TTC549 (cell line): ENCODE results near the gene RAP1GDS1.
"Not testable (repeated sequence)": the region's sequence is repeated elsewhere in the genome, so short reads cannot be mapped to it uniquely, and the experiment has no call there.

ENCODE experiments used
- FAIRE-seq: peaks from 2 replicates; lab custom pipeline; 2012; peaks lifted over from hg19 to GRCh38; lab: Jason Lieb, UNC

RAP1GDS1 gene

GRCh38 chr4:98352940-98353339 is 91.8 kb downstream of the RAP1GDS1 start:
- no peak for FAIRE-seq

DNA sequence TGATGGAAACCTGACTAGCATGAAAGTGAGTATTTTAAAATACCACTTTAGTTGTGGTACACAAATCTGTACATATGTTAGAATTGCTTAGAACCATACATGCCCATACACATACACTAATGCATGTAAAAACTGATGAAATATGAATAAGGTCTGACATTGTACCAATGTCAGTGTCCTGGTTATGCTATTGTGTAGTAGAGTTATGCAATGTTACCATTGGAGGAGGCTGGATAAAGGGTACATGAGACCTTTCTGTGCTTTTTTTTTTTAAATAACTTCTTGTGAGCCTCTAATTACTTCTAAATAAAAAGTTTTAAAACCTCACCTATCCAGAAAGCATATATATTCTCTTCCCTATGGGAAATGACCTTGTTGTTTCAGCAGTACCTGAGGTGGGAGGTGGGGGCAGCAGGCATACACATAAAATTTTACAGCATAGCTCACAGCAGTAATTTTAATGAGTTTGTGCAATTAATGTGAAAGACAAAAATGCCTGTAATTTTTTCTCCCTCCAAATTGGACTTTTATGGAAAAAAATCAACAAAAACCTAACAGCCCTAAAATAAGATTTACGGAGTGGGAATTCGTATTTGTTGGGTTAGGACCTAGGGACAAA is 97.6 kb downstream of the RAP1GDS1 start:
- no peak for FAIRE-seq

GRCh38 chr4:98359646-98360045 is 98.5 kb downstream of the RAP1GDS1 start:
- FAIRE-seq, result no peak

DNA sequence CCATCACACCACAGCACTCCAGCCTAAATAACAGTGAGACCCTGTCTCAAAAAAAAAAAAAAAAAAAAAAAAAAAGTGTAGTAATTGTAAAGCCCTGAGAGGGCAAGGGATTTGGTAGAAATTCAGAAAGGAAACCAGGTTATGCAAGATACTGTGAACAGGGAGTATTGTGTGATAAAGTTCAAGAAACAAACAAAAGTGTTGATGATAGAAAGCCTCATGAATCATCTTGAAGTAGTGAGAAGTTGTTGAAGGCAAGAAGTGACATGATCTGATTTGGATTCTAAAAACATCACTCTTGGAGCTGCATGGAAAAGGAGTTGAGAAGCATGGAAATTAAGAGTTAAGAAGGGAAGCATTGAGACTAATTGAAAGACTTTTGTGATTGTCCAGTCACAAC is 102.2 kb downstream of the RAP1GDS1 start:
- FAIRE-seq, result no peak

DNA sequence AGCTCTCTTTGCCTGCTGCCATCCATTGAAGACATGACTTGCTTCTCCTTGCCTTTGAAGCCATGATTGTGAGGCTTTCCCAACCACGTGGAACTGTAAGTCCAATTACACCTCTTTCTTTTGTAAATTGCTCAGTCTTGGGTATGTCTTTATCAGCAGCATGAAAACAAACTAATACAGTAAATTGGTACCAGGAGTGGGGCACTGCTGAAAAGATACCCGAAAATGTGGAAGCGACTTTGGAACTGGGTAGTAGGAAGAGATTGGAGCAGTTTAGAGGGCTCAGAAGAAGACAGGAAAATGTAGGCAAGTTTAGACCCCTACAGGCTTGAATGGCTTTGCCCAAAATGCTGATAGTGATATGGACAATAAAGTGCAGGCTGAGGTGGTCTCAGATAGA is 105.1 kb downstream of the RAP1GDS1 start:
- not testable (repeated sequence) for FAIRE-seq

DNA sequence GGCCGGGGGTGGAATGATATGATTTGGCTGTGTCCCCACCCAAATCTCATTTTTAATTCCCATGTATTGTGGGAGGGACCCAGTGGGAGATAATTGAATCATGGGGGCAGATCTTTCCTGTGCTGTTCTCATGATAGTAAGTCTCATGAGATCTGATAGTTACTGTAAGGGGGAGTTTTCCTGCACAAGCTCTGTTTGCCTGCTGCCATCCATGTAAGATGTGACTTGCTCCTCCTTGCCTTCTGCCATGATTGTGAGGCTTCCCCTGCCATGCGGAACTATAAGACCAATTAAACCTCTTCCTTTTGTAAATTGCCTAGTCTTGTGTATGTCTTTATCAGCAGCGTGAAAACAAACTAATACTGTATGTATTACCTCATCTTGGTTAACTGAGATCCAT is 106.8 kb downstream of the RAP1GDS1 start:
- not testable (repeated sequence) for FAIRE-seq

- FAIRE-seq, result no peak
Observed at GRCh38 chr4:98369322-98369721, 108.1 kb downstream of the RAP1GDS1 start.

GRCh38 chr4:98374643-98375042 is 113.5 kb downstream of the RAP1GDS1 start:
- no peak for FAIRE-seq

DNA sequence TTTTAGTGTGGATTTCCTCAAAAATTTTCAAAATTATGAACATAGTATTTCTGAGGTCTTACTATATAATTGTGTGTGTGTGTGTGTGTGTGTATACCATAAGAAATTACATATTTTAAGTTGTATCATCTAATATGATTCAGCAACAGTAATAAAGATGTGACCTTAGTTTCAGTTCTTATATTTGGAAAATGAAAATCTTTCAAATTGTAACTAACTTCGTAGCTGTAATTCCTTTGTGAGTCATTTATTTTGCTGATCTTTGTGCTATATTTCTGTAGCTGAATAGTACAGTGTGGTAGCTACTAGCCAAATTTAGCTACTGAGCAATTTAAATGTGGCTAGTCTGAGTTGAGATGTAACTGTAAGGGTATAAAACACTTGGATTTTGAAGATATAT is 116.4 kb downstream of the RAP1GDS1 start:
- no peak for FAIRE-seq

DNA sequence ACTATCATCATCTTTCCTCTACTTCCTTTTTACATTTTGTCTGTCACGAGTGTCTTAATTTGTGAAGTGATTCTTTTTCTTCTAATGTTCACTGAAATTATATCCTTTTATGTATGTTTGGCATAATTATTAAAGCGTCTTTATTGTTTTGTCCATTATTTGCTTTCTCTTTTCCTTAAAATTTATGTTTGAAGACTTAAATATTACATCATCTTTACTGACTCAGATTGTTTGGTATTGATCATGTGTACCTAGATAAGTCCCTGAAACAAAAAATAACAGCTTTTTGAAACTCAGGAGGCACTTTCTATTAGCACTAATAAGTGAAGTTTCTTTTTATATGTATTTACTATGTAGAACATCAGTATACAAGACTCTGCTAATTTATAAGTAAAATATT is 120.1 kb downstream of the RAP1GDS1 start:
- FAIRE-seq, result no peak

DNA sequence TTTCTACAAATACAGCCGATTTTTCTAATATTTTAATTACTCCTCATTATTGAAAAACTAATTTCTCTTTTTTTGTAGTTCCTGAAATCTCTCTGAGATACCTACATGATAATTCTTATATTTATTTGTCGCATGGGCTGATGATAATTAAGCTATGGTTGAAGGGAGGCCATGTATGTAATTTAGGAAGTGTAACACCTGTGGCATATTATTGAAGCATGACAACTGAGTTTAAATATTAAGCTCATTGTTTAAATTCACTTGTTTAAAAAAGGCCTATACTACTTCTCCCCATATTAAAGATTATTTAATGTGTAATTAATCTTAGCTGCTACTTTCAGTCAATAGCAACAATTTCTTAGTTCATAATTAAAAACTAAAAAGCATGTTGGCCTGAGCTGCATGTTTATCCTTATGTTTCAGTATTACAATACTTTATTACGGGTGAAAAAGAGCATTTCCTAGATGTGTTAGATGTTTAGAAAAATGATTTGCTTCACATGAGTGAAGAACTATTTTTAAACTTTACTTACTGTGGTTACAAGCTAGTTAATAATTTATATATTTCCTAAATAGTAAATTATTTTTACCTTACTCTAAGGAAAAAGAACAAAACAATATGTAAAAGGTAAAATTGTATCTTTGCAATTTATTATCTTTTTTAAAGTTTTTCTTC is 122.4 kb downstream of the RAP1GDS1 start:
- no peak for FAIRE-seq

DNA sequence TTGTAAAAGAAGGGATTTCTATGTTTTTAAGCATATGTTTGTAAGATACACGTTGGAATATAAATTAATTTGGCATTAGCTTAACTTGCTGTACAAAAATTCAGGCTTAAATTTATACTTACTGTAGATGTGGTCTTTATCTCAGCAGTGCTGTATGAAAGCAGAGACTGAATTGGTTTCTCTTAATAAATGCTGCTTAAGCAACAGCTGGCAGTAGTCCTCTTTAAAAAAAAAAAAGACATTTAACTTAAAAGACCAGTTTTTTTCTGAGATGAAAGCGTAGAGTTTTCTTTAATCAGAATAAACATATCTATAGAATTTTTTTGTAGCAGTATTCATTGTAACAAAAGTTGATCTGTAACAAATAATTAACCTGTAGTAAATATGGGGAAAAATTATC is 124.6 kb downstream of the RAP1GDS1 start:
- FAIRE-seq, result no peak

- no peak for FAIRE-seq
Observed at GRCh38 chr4:98387345-98388026, 126.3 kb downstream of the RAP1GDS1 start.

DNA sequence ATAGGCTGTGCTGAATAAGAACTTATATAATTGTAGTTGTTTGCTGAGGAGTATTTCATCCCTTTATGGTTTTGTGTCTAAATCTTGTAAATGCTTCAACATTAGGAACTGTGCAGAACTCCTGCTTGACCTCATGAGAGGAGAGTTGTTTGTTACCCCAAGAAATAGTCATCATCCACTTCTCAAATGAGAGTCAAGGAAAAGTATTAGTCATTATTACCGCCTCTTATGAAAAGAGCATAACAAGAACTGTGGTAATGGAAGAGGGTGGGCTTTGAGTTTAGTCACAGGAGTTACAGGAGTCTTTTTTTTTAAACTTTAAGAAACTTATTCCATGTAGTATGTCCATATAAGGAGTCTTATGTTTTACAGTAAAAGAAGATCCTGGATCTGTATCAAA is 132.9 kb downstream of the RAP1GDS1 start:
- FAIRE-seq, result no peak

- no peak for FAIRE-seq
Observed at GRCh38 chr4:98399915-98400314, 138.7 kb downstream of the RAP1GDS1 start.

DNA sequence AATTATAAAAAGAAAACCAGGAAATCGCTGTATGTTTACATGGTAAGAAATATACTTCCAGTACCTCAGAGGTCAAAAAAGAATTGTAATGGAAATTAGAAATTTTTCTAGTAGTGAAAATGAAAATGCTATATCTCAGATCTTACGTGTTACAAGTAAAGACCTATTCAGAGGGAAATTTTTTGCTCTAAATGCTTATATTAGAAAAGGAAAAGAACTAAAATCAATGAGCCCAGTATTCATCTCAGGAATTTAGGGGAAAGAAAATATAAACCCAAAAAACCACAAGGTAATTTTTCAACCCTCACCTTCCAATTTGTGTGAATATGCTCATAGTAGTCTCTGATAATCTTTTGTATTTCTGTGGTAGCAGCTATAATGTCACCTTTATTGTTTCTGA is 145.6 kb downstream of the RAP1GDS1 start:
- FAIRE-seq, result no peak

- no peak for FAIRE-seq
Observed at GRCh38 chr4:98411731-98412130, 150.5 kb downstream of the RAP1GDS1 start.

- FAIRE-seq, result no peak
Observed at GRCh38 chr4:98416844-98417243, 155.7 kb downstream of the RAP1GDS1 start.

DNA sequence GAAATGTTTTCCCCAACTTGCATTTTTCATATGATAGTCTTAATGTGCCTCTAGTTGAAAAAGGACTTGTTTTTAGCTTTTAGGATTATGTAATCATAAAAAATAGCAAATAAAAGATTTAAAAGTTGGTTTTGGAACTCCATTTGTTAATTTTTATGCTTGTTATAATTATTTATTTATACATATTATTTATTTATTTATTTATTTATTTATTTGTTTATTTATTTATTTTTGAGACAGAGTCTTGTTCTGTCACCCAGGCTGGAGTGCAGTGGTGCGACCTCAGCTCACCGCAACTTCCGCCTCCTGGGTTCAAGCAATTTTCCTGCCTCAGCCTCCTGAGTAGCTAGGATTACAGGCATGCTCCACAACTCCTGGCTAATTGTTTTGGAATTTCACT is 159.0 kb downstream of the RAP1GDS1 start:
- not testable (repeated sequence) for FAIRE-seq

DNA sequence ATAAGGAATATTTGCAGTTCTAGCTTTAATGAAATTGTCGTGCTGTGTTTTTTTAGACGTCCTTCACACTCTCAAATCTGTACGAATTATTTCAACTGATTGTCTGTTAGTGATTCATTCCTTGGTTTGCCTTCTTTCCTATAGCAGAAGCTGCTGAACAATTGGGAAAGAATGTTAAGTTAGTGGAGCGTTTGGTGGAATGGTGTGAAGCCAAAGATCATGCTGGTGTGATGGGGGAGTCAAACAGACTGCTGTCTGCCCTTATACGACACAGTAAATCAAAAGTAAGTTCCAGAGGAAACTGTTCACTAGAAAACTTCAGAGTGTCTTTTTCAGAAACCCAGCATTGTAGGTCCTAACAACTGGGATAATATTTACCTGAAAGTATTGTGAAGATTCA is 159.9 kb downstream of the RAP1GDS1 start:
- no peak for FAIRE-seq

DNA sequence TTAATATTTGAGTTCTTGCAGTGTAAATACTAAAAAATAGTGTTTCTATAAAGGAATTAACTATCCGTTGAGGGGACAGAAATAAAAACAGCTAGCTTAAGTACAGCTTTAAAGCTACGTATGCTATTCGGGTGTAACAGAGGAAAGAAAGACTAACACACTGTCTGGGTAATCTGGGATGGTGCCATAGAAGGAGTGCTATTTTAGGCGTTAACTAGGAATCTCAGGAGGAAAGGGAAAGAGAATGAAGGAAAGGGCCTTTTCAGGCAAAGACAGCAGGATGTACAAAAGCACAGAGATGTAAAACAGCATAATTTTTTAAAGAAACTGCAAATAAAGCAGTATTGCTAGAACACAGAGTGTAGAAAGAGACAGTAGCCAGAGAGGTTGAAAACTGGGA is 161.8 kb downstream of the RAP1GDS1 start:
- FAIRE-seq, result no peak

DNA sequence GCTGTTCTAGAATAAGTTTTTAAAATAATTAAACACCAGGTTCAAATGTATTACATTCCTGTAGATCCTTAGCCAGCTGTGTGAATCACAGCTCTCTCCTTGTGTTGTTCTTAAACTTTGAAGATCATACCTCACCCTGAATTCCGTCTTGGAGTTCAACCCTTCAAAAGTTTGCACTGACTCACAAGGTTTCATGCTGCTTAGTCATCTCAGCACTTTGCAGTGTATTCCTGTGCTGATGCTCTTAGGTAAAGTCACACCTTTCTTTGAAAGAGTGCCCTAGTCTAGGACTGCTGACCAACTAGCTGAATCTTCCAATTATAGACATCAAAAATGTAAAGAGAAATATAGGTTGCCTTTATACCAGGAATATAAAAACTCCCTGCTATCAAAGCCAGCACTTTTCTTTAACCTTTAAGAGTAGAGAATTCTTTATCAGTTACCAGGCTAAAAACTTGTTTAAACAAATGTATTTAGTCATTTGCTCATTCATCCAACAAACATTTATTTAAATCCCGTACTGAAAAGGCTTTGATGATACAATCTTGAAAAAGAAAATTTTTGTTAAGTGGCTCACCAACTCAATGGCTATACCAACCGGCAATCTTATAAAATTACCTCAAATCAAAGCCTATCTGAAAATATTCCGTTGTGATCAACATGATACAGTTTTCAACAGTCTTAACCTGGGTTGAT is 169.7 kb downstream of the RAP1GDS1 start:
- no peak for FAIRE-seq

- no peak for FAIRE-seq
Observed at GRCh38 chr4:98433691-98434090, 172.5 kb downstream of the RAP1GDS1 start.
